ENCODE results near the gene SH3RF3.

SH3RF3 gene

DNA sequence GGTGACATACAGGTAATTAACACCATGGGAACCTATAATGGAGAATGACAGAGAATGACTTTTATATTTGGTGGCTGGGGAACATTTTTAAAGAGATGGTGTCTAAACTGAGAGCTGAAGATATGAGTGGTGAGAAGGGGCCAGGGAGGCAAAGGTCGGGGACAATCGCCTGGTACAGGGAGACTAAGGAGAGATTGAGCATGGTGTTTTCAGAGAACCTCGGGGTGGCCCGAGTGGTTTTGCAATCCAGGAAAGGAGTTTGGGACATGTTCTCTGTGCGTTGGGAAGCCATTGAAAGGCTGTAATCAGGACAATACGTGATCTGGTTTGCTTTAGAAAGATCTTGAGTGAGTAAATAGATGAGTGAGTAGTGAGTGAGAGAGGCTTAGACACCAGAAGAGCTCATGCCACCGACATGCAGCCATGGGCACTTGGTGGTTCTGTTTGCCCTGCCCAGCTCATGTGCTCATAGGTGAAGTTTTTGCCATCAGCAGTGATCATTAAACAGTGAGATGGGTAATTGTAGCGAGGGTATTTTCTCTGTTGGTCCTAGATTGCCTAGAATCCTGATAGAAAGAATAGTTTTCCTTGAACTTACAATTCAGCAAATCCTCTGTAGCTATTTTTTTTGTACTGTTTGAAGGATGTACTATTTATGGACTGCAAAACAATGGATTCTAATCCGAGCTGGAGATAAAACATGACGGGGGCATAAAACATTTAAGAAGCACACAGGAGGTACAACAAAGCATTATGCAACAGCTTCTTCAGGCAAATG lies 114.7 kb downstream of the SH3RF3 start:
- no peak for DNase-seq (ENCODE audit: low read depth)
- H3K4me3 ChIP-seq (ENCODE audit: low read depth, low read length): no peak overlapping the region
- TF ChIP-seq, protein P1, sequence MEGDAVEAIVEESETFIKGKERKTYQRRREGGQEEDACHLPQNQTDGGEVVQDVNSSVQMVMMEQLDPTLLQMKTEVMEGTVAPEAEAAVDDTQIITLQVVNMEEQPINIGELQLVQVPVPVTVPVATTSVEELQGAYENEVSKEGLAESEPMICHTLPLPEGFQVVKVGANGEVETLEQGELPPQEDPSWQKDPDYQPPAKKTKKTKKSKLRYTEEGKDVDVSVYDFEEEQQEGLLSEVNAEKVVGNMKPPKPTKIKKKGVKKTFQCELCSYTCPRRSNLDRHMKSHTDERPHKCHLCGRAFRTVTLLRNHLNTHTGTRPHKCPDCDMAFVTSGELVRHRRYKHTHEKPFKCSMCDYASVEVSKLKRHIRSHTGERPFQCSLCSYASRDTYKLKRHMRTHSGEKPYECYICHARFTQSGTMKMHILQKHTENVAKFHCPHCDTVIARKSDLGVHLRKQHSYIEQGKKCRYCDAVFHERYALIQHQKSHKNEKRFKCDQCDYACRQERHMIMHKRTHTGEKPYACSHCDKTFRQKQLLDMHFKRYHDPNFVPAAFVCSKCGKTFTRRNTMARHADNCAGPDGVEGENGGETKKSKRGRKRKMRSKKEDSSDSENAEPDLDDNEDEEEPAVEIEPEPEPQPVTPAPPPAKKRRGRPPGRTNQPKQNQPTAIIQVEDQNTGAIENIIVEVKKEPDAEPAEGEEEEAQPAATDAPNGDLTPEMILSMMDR (IDR thresholded peaks at IDR 0.05; ENCODE audit: control insufficient read depth, extremely low read depth, insufficient read depth): no peak

DNA sequence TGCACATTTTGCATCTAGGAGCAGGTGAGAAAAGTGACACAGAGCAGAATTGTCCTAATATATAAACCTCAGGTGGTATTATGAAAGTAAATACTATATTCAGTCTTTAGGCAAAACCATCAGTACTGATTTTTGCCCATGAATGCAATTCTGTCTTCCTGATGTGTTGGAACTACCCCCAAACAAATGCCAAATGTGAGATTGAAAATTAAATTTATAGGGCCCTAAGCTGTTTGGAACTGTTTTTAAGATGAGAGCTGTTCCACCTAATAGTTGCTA lies 115.2 kb downstream of the SH3RF3 start:
- TF ChIP-seq, protein P1 (IDR thresholded peaks at IDR 0.05; ENCODE audit: control insufficient read depth, extremely low read depth, insufficient read depth): no peak
- H3K4me3 ChIP-seq (ENCODE audit: low read depth, low read length): no peak overlapping the region
- DNase-seq (ENCODE audit: low read depth): no peak

DNA sequence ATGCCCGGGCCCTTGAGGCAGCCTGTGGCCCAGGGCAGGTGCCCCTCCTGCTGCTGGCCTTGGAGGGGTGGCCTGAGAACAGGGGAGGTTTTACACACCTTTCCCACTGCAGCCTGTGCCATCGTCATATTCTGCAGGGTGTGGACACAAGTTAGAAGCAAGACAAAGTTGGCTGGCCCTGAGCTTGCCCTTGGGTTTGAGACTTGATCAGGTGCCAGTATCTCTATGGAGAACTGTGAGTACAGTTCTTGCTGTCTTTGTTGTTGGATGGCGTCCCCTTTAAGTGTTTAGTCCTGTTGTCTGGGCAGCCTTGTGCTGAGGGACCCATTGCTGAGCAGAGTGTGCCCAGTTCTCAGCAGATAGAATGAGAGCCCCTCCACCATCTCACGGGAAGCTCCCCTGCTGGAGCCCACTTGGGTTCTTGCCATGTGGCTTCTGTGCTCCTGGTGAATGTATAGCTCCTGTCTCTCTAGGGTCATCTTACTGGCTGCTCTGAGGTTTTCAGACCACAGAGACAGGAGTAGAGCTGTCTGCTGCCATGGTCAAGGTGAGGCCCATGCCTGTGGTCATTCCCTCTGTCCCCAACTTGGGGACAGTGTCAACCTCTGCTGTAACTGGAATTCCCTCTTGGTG lies 115.9 kb downstream of the SH3RF3 start:
- H3K4me3 ChIP-seq (ENCODE audit: low read depth, low read length): no peak overlapping the region
- no peak for DNase-seq (ENCODE audit: low read depth)
- TF ChIP-seq, protein P1 (IDR thresholded peaks at IDR 0.05; ENCODE audit: control insufficient read depth, extremely low read depth, insufficient read depth): no peak

DNA sequence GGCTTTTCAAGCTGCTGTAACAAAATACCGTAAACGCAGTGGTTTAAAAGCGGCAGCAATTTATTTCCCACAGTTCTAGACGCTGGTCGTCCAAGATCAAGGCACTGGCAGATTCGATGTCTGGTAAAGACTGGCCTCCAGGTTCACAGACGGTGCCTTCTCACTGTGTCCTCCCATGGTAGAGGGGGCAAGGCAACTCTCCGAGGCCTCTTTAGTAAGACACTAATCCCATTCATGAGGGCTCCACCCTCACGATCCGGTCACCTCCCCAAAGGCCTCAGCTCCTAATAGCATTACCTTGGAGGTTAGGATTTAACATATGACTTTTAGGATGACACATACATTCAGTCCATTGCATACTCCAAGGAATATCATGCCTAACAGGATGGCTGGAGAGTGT lies 117.2 kb downstream of the SH3RF3 start:
- DNase-seq (ENCODE audit: low read depth): no peak
- TF ChIP-seq, protein P1 (IDR thresholded peaks at IDR 0.05; ENCODE audit: control insufficient read depth, extremely low read depth, insufficient read depth): no peak
- no peak overlapping the region for H3K4me3 ChIP-seq (ENCODE audit: low read depth, low read length)

DNA sequence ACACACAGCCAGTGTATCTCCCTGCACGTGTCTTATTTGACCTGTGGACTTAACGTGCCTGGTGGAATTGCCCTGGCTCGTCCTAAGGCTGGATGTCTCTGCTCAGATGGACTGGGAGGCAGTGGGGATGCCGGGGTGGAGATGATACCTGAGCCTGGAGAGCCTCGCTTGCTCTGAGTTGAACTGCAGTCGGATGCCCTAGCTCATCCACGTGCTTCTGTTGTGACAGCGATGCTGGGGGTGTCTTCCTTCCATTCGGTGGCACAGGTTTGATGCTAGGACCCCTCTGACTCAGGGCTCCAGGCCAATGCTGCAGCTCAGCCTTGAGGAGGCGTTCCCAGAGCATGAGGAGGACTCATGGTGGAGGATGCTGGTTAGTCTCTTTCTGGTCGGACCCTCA lies 117.6 kb downstream of the SH3RF3 start:
- no peak overlapping the region for H3K4me3 ChIP-seq (ENCODE audit: low read depth, low read length)
- TF ChIP-seq, protein P1 (IDR thresholded peaks at IDR 0.05; ENCODE audit: control insufficient read depth, extremely low read depth, insufficient read depth): no peak

DNA sequence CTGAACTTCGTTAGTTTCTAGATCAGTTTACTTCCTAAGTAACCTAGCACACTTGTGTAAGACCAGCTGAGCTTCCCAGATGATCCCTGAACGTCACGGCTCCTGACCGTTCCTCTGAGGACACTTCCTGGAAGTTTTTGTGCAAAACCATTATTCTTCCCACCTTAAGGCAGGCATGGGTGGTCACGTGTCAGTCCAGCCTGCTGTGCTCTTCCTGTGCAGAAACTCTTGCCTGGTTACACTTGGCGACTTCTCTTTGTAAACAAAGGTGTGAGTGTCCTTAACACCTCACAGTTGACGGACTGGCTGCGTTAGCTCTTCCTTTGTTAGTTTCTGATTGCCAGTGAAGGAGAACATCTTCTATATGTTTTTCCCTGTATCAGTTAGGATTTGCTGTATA lies 118.3 kb downstream of the SH3RF3 start:
- TF ChIP-seq, protein P1 (IDR thresholded peaks at IDR 0.05; ENCODE audit: control insufficient read depth, extremely low read depth, insufficient read depth): no peak
- DNase-seq (ENCODE audit: low read depth): peak; percentile 21

More for the DNA sequence above, 117.6 kb downstream of the SH3RF3 start:
- DNase-seq (ENCODE audit: low read depth): no peak

DNA sequence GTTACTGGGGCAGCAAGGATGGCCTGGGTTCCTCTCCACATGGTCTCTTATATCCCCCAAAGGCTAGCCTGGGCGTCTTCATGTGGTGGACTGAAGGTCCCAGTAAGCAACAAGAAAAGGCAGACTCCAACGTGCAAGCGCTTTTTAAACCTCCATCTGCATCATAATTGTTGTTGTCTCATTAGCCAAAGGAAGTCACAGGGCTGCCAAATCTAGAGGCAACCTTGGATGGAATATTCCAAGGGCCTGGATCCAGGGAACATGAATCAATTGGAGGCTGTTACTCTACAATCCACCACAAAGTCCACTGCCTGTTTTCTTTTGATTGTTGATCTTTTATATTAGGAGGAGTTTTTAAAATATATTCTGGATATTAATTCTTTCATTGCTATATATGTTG lies 118.8 kb downstream of the SH3RF3 start:
- no peak overlapping the region for H3K4me3 ChIP-seq (ENCODE audit: low read depth, low read length)
- DNase-seq (ENCODE audit: low read depth): no peak
- TF ChIP-seq, protein P1 (IDR thresholded peaks at IDR 0.05; ENCODE audit: control insufficient read depth, extremely low read depth, insufficient read depth): no peak

More for the DNA sequence above, 118.3 kb downstream of the SH3RF3 start:
- no peak overlapping the region for H3K4me3 ChIP-seq (ENCODE audit: low read depth, low read length)
